ENCODE data around the gene NRIP1. TPM values are rescaled to one million over a fixed set of nuclear protein-coding genes. Genes with fewer than 3 reads are reported as not detected.

NRIP1 gene
- total RNA-seq, 4 donors from 2014 or later = 31.0 to 33.0 (median 32.2) TPM

DNA sequence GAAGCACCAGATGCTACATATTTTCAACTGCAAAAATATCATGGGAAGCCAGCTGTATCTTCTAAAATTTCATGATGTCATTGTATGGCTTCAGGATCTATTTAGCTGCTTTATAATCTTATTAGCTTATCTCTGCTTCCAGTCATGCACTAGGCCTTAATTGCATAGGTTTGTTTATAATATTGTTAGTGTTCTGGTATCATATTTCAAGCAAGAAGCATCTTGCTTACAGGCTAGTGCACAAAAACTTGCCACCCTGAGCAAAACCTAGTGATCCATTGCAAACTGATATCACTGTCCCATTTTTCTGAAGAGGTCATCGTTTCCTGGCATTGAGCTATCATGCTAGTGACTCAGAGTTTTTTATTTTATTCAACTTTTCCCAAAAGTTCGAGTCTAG is 15.7 kb upstream of the NRIP1 start:
- WGBS, 2 donors = 44 to 71% methylated on average over 2 of the region's 2 CpGs
- Histone ChIP-seq H3K4me1 (no peaks in the 10 kb centered on the region), H3K36me3 (no peaks in the 10 kb centered on the region), H3K4me3 (no peak overlapping the region), H3K27ac (no peak overlapping the region), H3K9me3 (no peaks in the 10 kb centered on the region), H3K27me3 (no peaks in the 10 kb centered on the region)
- DNase-seq (ENCODE audit: low spot score in 2 of 2) = no peak
- no peak for TF ChIP-seq EP300 (IDR thresholded peaks at IDR 0.05)
- TF ChIP-seq, protein P1, sequence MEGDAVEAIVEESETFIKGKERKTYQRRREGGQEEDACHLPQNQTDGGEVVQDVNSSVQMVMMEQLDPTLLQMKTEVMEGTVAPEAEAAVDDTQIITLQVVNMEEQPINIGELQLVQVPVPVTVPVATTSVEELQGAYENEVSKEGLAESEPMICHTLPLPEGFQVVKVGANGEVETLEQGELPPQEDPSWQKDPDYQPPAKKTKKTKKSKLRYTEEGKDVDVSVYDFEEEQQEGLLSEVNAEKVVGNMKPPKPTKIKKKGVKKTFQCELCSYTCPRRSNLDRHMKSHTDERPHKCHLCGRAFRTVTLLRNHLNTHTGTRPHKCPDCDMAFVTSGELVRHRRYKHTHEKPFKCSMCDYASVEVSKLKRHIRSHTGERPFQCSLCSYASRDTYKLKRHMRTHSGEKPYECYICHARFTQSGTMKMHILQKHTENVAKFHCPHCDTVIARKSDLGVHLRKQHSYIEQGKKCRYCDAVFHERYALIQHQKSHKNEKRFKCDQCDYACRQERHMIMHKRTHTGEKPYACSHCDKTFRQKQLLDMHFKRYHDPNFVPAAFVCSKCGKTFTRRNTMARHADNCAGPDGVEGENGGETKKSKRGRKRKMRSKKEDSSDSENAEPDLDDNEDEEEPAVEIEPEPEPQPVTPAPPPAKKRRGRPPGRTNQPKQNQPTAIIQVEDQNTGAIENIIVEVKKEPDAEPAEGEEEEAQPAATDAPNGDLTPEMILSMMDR (IDR thresholded peaks at IDR 0.05) = no peak
- no peak for TF ChIP-seq POLR2A (IDR thresholded peaks at IDR 0.05)

DNA sequence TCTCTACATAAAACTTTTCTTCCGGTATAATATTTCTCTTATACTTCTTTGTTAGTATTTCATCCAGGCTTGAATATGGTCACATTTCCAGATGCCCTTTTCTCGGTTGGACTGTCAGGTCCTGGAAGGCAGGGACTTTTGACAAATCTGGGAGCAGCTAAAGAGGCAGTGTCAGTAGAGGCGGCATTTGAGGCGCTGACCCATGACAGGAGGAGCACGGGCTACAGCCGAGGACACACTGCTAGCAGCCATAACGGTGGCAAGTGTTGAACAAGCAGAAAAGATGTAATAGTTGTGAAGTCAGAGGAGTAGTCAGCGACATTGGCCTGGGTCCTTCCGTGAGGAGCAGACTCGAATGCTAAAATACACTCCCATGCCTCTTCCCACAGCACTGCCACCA is 14.5 kb upstream of the NRIP1 start:
- no peak overlapping the region for H3K27ac ChIP-seq
- no peaks in the 10 kb centered on the region for H3K27me3 ChIP-seq
- no peaks in the 10 kb centered on the region for H3K9me3 ChIP-seq
- TF ChIP-seq, protein P1 (IDR thresholded peaks at IDR 0.05) = no peak
- TF ChIP-seq POLR2A (IDR thresholded peaks at IDR 0.05) = no peak
- TF ChIP-seq EP300 (IDR thresholded peaks at IDR 0.05) = no peak
- no peak for DNase-seq (ENCODE audit: low spot score in 2 of 2)
- H3K4me1 ChIP-seq = no peaks in the 10 kb centered on the region
- no peak overlapping the region for H3K4me3 ChIP-seq
- H3K36me3 ChIP-seq = no peaks in the 10 kb centered on the region
- 69 to 89% methylated on average over 10 of the region's 10 CpGs for WGBS, 2 donors

DNA sequence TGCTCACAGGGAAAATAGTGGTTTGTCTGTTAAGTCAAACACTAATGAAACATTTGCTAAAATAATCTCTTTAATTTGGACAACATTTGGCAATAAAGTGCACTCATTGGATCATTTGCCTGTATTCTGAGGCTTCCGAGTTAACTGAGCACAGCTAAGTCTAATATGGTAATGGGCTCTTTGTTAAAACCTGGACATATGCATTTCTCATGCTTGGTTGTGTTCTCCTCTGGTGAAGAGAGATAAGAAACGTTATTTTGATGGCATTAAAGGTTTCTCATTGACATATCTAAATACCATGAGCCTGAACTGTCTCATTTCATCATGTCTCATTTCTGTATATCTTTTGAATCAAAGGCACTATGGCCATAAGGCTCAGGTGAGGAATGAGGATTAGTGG is 13.4 kb upstream of the NRIP1 start:
- Histone ChIP-seq H3K27me3 (no peaks in the 10 kb centered on the region), H3K4me3 (no peak overlapping the region), H3K36me3 (no peaks in the 10 kb centered on the region), H3K27ac (no peak overlapping the region), H3K9me3 (no peaks in the 10 kb centered on the region), H3K4me1 (no peaks in the 10 kb centered on the region)
- WGBS, 2 donors = 62 to 63% methylated on average over 2 of the region's 2 CpGs
- DNase-seq (ENCODE audit: low spot score in 2 of 2) = no peak
- TF ChIP-seq POLR2A (IDR thresholded peaks at IDR 0.05) = no peak
- TF ChIP-seq, protein P1 (IDR thresholded peaks at IDR 0.05) = no peak
- no peak for TF ChIP-seq EP300 (IDR thresholded peaks at IDR 0.05)

DNA sequence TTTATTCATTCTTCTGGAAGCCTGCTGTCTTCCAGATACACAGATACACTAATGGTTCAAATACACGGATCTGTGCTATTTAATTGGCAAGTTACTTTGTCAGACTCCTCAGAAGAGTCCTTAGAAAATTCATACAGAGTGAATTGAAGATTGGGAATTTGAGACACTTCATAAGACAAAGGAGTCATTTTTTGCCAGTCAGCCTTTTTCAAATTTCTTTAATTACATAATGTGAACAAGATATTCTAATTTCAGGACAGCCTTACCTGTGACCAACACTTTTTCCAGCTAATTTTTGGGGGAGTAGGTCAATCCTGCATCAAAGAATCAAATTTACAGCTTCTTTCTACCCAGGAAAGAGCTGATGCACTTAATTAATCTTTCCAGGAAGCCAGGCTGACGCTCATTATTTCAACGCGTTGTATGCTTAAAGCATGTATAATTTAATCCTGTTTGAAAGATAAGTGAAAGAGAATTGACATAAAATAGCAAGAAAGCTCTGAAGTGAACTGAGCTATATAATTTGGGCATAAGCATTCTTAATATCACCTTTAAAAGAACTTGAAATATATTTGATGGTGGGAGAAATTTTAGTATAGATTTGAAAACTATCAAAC is 12.8 kb upstream of the NRIP1 start:
- WGBS, 2 donors = 64 to 69% methylated on average over 4 of the region's 4 CpGs
- Histone ChIP-seq H3K27ac (no peak overlapping the region), H3K4me3 (no peak overlapping the region), H3K4me1 (no peaks in the 10 kb centered on the region), H3K27me3 (no peaks in the 10 kb centered on the region), H3K36me3 (no peaks in the 10 kb centered on the region), H3K9me3 (no peaks in the 10 kb centered on the region)
- DNase-seq (ENCODE audit: low spot score in 2 of 2) = no peak
- TF ChIP-seq, protein P1 (IDR thresholded peaks at IDR 0.05) = no peak
- TF ChIP-seq EP300 (IDR thresholded peaks at IDR 0.05) (no peak), POLR2A (IDR thresholded peaks at IDR 0.05) (no peak)

DNA sequence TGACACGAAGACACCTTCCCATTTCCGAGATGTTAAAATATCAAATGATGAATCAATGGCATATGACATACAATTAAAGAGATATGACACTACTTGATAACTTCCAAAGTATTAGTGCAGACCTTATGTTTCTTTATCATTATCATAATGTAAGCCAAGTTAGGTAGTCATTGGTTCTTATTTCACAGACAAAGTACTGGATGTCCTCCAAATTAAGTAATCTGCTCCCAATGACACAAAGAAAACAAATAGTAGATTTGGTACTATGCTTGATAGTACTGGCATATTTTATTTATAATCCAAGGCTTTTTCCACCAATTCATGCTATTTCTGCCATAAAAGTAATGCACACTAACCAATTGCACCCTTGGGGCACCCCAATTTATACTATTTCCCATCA is 11.9 kb upstream of the NRIP1 start:
- no peaks in the 10 kb centered on the region for H3K36me3 ChIP-seq
- 88 to 94% methylated on average over 2 of the region's 2 CpGs for WGBS, 2 donors
- TF ChIP-seq, protein P1 (IDR thresholded peaks at IDR 0.05) = no peak
- TF ChIP-seq EP300 (IDR thresholded peaks at IDR 0.05) = no peak
- TF ChIP-seq POLR2A (IDR thresholded peaks at IDR 0.05) = no peak
- no peak for DNase-seq (ENCODE audit: low spot score in 2 of 2)
- no peaks in the 10 kb centered on the region for H3K9me3 ChIP-seq
- H3K4me3 ChIP-seq = no peak overlapping the region
- no peaks in the 10 kb centered on the region for H3K4me1 ChIP-seq
- no peak overlapping the region for H3K27ac ChIP-seq
- H3K27me3 ChIP-seq = no peaks in the 10 kb centered on the region

Data from tibial nerve (tissue), 4 donors.